KOPT-K1 (cell line): ENCODE measurements around the gene TMEM132D.
A peak's percentile ranks its signal among the peaks of the same experiment; 100 is the strongest.

Experiments used
- H3K27ac ChIP-seq: fragments of 200-600 bp; sonication (generic); 2 replicates; pipeline ENCODE4 v1.5.1; 2016; ENCODE audit warnings: antibody characterized with exemption, mild to moderate bottlenecking, low read depth, low read length; ENCODE audit not compliant: poor library complexity, severe bottlenecking
- H3K36me3 ChIP-seq: fragments of 200-600 bp; sonication (generic); 2 replicates; pipeline ENCODE4 v1.5.1; 2017; ENCODE audit warnings: antibody characterized with exemption, mild to moderate bottlenecking, low read length, moderate library complexity; ENCODE audit not compliant: insufficient read depth
- H3K9me3 ChIP-seq: fragments of 200-600 bp; sonication (generic); 2 replicates; pipeline ENCODE4 v1.5.1; 2017; ENCODE audit warnings: antibody characterized with exemption, low read length, mild to moderate bottlenecking; ENCODE audit not compliant: insufficient read depth, poor library complexity, severe bottlenecking

TMEM132D gene

GRCh38 chr12:129651951-129652350, 251.9 kb downstream of the TMEM132D start:
- peaks cover 30% of the 10 kb centered on the region for H3K9me3 ChIP-seq
- H3K27ac ChIP-seq = no peak overlapping the region
- H3K36me3 ChIP-seq = no peaks in the 10 kb centered on the region

GRCh38 chr12:129641926-129642325, 261.9 kb downstream of the TMEM132D start:
- H3K36me3 ChIP-seq = no peaks in the 10 kb centered on the region

GRCh38 chr12:129635021-129635685, 268.7 kb downstream of the TMEM132D start:
- Histone ChIP-seq H3K9me3 (peaks cover 20% of the 10 kb centered on the region), H3K36me3 (no peaks in the 10 kb centered on the region), H3K27ac (peak overlapping the region; percentile 33)

More at GRCh38 chr12:129641926-129642325, 261.9 kb downstream of the TMEM132D start:
- H3K27ac ChIP-seq = no peak overlapping the region
- H3K9me3 ChIP-seq = peaks cover 11% of the 10 kb centered on the region

GRCh38 chr12:129631316-129631715, 272.5 kb downstream of the TMEM132D start:
- H3K9me3 ChIP-seq = peaks cover 6% of the 10 kb centered on the region
- H3K27ac ChIP-seq = no peak overlapping the region

GRCh38 chr12:129629901-129630300, 273.9 kb downstream of the TMEM132D start:
- Histone ChIP-seq H3K36me3 (no peaks in the 10 kb centered on the region), H3K27ac (no peak overlapping the region), H3K9me3 (no peaks in the 10 kb centered on the region)

More at GRCh38 chr12:129631316-129631715, 272.5 kb downstream of the TMEM132D start:
- H3K36me3 ChIP-seq = no peaks in the 10 kb centered on the region

DNA sequence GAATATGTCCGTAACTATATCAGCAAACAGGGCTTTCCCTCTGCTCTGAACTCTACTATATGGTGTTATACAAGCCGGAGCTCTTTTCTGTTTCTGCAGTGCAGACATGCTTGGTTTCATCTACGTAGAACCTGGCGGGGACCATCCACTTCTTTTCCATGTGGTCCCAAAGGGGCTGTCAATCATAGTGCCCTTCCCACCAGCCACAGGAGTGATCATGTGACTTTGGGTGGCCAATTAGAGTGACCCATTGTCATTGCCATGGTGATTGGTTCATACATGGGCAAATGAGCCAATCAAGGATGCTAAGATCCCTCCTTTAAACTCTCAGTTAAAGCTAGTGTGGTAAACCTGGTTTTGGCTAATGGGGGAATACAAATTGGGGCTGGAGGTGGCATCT, 281.3 kb downstream of the TMEM132D start:
- Histone ChIP-seq H3K36me3 (no peaks in the 10 kb centered on the region), H3K9me3 (peaks cover 4% of the 10 kb centered on the region), H3K27ac (no peak overlapping the region)

DNA sequence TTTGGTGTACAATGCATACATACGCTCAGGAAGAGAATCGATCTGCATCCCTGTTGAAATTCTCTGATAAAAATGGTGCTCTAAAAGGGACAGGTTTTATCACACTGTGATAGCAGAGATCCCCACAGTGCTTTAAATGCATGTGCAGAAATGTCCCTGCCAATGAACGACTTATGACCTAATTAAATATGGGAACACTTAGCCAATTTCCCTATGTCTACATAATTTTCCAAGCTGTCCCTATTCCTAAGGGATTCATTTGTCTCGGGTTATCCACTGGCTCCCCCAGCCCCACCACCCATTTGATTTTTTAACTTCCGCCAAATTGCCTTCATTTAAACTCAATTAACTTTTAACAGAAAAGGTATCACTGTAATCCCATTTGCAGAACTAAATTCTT, 284.6 kb downstream of the TMEM132D start:
- peaks cover 21% of the 10 kb centered on the region for H3K9me3 ChIP-seq
- no peak overlapping the region for H3K27ac ChIP-seq
- H3K36me3 ChIP-seq = no peaks in the 10 kb centered on the region

DNA sequence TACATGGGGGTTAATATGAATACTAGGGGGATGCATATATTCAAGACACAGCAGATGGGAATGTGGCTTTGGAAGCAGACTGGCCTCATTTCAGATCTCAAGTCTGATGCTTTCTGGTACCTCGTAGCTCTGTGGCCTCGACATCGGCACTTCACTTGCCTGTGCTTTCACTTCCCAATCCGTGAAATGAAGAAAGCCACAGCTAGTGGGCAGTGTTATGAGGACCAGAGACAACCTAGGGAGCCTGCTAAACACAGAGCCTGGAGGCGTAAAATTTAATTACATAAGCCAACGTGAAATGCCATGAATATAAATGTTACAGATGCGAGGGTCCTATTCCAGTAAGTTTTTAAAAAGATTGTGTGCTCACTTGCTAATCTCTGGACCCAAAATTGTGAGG, 286.0 kb downstream of the TMEM132D start:
- Histone ChIP-seq H3K9me3 (peaks cover 21% of the 10 kb centered on the region), H3K36me3 (no peaks in the 10 kb centered on the region), H3K27ac (no peak overlapping the region)

GRCh38 chr12:129615001-129615400, 288.8 kb downstream of the TMEM132D start:
- Histone ChIP-seq H3K9me3 (peaks cover 21% of the 10 kb centered on the region), H3K27ac (no peak overlapping the region), H3K36me3 (no peaks in the 10 kb centered on the region)

DNA sequence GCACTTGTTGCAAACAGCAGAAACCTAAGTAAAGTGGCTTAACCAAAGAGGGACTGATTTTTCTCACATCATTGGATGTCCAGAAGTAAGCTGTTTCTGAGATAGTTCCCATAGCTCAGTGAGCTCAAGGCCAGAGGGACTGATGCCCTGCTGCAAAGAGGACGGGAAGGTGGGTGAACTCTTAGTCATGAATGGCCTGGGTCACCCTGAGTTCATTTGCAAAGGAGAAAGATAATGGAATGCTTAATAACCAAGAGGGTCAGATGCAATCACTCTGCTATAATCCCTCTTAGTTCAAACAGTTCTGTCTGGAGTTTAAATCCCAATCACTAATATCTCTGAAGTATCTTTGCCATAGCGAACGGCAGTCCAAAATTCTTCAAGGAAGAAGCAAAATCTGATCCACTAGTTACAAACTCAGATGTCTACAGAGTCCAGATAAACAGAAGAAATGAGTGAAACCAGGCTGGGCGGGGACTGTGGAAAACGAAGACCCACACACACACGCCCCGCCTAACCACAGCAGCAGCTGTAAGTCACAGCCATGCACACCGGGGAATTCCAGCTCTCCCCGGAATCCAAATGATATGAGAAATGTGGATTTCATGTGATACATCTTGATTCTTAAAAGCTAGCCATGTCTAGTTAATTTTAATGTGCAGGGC, 289.5 kb downstream of the TMEM132D start:
- Histone ChIP-seq H3K9me3 (peaks cover 21% of the 10 kb centered on the region), H3K27ac (no peak overlapping the region), H3K36me3 (no peaks in the 10 kb centered on the region)

DNA sequence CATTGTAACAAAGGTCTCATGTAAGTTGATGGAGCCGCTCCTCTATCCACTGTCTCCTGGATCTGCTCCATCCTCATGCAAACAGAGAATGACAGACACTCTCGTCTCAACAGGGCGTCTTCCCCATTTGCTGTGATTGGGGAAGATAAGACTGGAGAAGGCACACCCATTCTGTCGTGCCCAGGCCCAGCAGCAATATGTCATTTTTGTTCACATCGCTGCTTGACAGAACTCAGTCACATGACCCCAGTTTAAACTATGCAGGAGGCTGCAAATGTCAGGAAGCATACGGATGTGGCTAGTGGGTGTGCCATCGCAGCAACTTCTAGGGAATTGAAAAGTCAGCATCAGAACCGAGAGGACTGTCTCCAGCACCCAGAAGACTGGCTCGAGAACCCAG, 290.5 kb downstream of the TMEM132D start:
- H3K9me3 ChIP-seq = peaks cover 21% of the 10 kb centered on the region
- no peak overlapping the region for H3K27ac ChIP-seq
- H3K36me3 ChIP-seq = no peaks in the 10 kb centered on the region

DNA sequence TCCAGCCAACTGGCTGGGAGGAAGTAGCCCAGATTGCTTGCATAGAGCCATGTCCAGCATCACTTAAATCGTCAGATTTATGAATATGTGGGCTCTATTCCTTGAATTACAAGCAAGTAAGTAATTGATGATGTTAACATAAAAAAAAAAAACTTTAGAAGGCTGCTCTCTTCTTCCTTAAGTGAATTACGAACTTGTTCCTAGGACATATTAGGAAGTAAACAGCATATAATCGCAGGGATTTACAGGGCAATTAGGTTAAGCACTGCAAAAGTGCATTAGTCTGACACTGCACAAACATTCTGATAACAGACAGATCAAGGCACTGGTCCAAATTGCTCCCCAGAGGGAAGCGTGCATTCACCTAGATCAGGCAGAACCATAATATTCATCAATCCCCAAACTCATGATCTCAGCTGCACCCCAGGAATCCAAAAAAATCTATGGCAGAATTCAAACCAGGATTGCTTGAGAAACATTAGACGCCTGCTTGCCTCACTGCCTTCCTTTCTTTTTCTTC, 293.2 kb downstream of the TMEM132D start:
- no peak overlapping the region for H3K27ac ChIP-seq
- H3K36me3 ChIP-seq = no peaks in the 10 kb centered on the region
- no peaks in the 10 kb centered on the region for H3K9me3 ChIP-seq

GRCh38 chr12:129607756-129608155, 296.1 kb downstream of the TMEM132D start:
- H3K27ac ChIP-seq = no peak overlapping the region
- no peaks in the 10 kb centered on the region for H3K36me3 ChIP-seq
- H3K9me3 ChIP-seq = peaks cover 7% of the 10 kb centered on the region

DNA sequence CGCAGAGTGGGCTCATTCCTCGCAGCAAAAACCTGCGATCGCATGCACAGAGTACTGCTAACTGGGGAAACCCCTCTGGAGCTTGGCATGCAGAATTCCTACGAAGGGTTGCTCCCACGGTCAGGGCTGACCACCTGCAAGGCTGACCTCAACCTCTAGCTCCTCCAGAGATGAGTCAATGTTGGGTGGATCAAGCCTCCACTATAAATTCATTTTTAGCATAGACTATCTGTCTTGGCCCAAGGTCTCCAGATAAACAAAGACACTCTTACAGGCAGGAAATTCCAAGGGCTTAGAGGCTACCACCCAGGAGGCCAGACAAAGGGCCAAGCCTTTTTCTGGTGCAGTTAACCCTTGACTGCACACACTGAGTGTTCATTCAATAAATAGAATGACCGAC, 296.5 kb downstream of the TMEM132D start:
- Histone ChIP-seq H3K36me3 (no peaks in the 10 kb centered on the region), H3K9me3 (peaks cover 11% of the 10 kb centered on the region), H3K27ac (no peak overlapping the region)

GRCh38 chr12:129606239-129606638, 297.6 kb downstream of the TMEM132D start:
- Histone ChIP-seq H3K36me3 (no peaks in the 10 kb centered on the region), H3K27ac (no peak overlapping the region), H3K9me3 (peaks cover 13% of the 10 kb centered on the region)

DNA sequence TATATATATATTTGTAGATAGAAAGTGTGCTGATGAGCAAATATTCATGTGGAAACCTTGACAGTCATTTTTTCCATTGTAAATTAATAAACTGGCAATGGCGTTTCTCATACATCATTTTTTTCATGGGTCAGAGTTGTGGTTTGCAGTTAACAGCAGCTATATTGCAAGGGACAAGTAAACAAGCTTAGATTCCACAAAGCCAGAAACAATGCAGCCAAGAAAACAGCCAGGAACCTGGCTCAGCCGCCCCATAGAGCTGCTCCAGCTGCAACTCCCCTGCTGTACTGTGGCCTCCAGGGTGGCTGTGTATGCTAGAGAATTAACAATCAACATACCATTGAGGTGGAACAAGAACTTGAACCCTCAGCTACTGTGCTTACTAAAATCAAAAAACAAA, 298.2 kb downstream of the TMEM132D start:
- H3K36me3 ChIP-seq = no peaks in the 10 kb centered on the region
- no peak overlapping the region for H3K27ac ChIP-seq
- peaks cover 18% of the 10 kb centered on the region for H3K9me3 ChIP-seq
